ENCODE results near the gene PUS7. TPM values are rescaled to one million over a fixed set of nuclear protein-coding genes. Genes with fewer than 3 reads are reported as not detected.

PUS7 gene
- total and polyA plus RNA-seq, 2 of the 8 experiments (the other 6 are each of a cell fraction or from before 2014, with no cell fraction given): 18.9 to 65.2 TPM

DNA sequence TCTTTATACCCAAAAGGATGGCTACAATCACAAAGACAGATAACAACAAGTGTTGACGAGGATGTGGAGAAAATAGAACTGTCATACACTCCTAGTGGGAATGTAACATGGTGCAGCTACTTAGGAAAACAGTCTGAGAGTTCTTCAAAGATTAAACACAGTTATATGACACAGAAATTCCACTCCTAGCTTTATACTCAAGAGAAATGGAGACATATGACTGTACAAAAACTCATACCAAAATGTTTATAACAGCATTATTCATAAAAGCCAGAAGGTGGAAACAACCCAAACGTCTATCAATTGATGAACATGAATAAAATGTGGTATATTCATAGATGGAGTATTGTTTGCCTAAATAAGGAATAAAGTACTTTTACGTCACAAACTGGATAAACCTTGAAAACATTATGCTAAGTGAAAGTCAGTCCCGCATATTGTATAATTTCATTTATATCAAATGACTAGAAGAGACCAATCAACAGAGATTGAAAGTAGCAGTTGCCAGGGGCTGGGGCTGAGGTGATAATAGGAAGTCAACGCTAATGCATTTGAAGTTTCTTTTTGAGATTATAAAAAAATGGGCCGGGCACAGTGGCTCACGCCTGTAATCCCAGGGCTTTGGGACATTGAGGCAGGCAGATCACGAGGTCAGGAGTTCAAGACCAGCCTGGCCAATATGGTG lies 71.8 kb downstream of the PUS7 start (continued):
- TF ChIP-seq, protein P1, sequence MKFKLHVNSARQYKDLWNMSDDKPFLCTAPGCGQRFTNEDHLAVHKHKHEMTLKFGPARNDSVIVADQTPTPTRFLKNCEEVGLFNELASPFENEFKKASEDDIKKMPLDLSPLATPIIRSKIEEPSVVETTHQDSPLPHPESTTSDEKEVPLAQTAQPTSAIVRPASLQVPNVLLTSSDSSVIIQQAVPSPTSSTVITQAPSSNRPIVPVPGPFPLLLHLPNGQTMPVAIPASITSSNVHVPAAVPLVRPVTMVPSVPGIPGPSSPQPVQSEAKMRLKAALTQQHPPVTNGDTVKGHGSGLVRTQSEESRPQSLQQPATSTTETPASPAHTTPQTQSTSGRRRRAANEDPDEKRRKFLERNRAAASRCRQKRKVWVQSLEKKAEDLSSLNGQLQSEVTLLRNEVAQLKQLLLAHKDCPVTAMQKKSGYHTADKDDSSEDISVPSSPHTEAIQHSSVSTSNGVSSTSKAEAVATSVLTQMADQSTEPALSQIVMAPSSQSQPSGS (IDR thresholded peaks at IDR 0.05; ENCODE audit: low read length): no peak
- TF ChIP-seq CTBP2 (IDR thresholded peaks at IDR 0.05; ENCODE audit: borderline replicate concordance, insufficient read depth, insufficient read length, low read length): no peak
- TF ChIP-seq POU5F1 (IDR thresholded peaks at IDR 0.05; ENCODE audit: low read depth, low read length): no peak
